Stimulated activated CD4-positive, alpha-beta T cell treated with anti-CD3 and anti-CD28 coated beads, Interleukin-2, amount 100 ng/mL, for 24 hours (primary cell): ENCODE results near the gene ZDHHC21.
A peak's percentile ranks its signal among the peaks of the same experiment; 100 is the strongest.
"Not testable (repeated sequence)": the region's sequence is repeated elsewhere in the genome, so short reads cannot be mapped to it uniquely, and the experiment has no call there.

Source experiments
- DNase-seq, 2 donors: peaks; one replicate each; pipeline ENCODE4 v3.0.0-alpha.2; 2020

ZDHHC21 gene

GRCh38 chr9:14693251-14693861, at the start of gene ZDHHC21:
Gene ZDHHC21, minus strand, starts transcription at chr9:14693432. Its CDS starts 19,092 bp downstream, at chr9:14674340.
- DNase-seq, result peak; percentile 58 to 71

- no peak for DNase-seq
Measured at GRCh38 chr9:14741369-14741768, 48.1 kb upstream of the ZDHHC21 start.

GRCh38 chr9:14733133-14733532, 39.9 kb upstream of the ZDHHC21 start:
- no peak for DNase-seq

- DNase-seq, result no peak
Measured at GRCh38 chr9:14731294-14731981, 38.2 kb upstream of the ZDHHC21 start.

GRCh38 chr9:14730461-14730898, 37.2 kb upstream of the ZDHHC21 start:
- DNase-seq, result no peak

- DNase-seq, result no peak
Measured at GRCh38 chr9:14723301-14723700, 30.1 kb upstream of the ZDHHC21 start.

GRCh38 chr9:14722391-14723035, 29.3 kb upstream of the ZDHHC21 start, which contains the start of gene CER1:
Gene CER1, minus strand, starts transcription at chr9:14722733. Its CDS starts 61 bp downstream, at chr9:14722672.
- no peak for DNase-seq

GRCh38 chr9:14719231-14719923, 26.1 kb upstream of the ZDHHC21 start:
- DNase-seq, result no peak

GRCh38 chr9:14715102-14715501, 21.9 kb upstream of the ZDHHC21 start:
- no peak for DNase-seq

- DNase-seq, result no peak
Measured at GRCh38 chr9:14713187-14713767, 20.0 kb upstream of the ZDHHC21 start.

GRCh38 chr9:14710804-14711203, 17.6 kb upstream of the ZDHHC21 start:
- DNase-seq, result no peak

- DNase-seq, result no peak
Measured at GRCh38 chr9:14706530-14707140, 13.4 kb upstream of the ZDHHC21 start.

- no peak for DNase-seq
Measured at GRCh38 chr9:14705079-14705478, 11.8 kb upstream of the ZDHHC21 start.

GRCh38 chr9:14704281-14704680, 11.0 kb upstream of the ZDHHC21 start:
- DNase-seq, result no peak

- no peak for DNase-seq
Measured at GRCh38 chr9:14702200-14702720, 9.0 kb upstream of the ZDHHC21 start.

- DNase-seq, result peak in 1 of 2 donors; percentile 38
Measured at GRCh38 chr9:14692470-14693250, 572 bp downstream of the ZDHHC21 start.

- no peak for DNase-seq
Measured at GRCh38 chr9:14690948-14691730, 2.1 kb downstream of the ZDHHC21 start.

- no peak for DNase-seq
Measured at GRCh38 chr9:14687042-14687719, 6.1 kb downstream of the ZDHHC21 start.

GRCh38 chr9:14686168-14686567, 7.1 kb downstream of the ZDHHC21 start:
- no peak for DNase-seq

GRCh38 chr9:14682616-14683015, 10.6 kb downstream of the ZDHHC21 start:
- not testable (repeated sequence) for DNase-seq
